WERI-Rb-1 (cell line): ENCODE measurements around the gene KIF5C.

Source experiments
- DNase-seq: peaks from one replicate; pipeline ENCODE4 v3.0.0-alpha.2; 2020
- H3K27ac ChIP-seq: fragments of 250-450 bp; sonication (Bioruptor Pico); 2 replicates; pipeline ENCODE4 v1.5.1; 2020; ENCODE audit warnings: mild to moderate bottlenecking, moderate library complexity
- H3K27me3 ChIP-seq: fragments of 250-450 bp; sonication (Bioruptor Pico); 2 replicates; pipeline ENCODE4 v1.5.1; 2021; ENCODE audit warnings: mild to moderate bottlenecking, low read depth, moderate library complexity; ENCODE audit not compliant: insufficient read depth, severe bottlenecking
- H3K36me3 ChIP-seq: fragments of 250-450 bp; sonication (Bioruptor Pico); 2 replicates; pipeline ENCODE4 v1.5.1; 2020; ENCODE audit warnings: mild to moderate bottlenecking, moderate library complexity
- H3K4me3 ChIP-seq: 2 replicates; pipeline ENCODE4 v1.5.1; 2011; ENCODE audit warnings: low read depth, mild to moderate bottlenecking, control low read depth, low read length
- H3K9me3 ChIP-seq: fragments of 250-450 bp; sonication (Bioruptor Pico); 2 replicates; pipeline ENCODE4 v1.5.1; 2021; ENCODE audit warnings: mild to moderate bottlenecking, moderate library complexity; ENCODE audit not compliant: severe bottlenecking
- CTCF ChIP-seq: IDR thresholded peaks from 2 replicates; pipeline ENCODE4 v1.5.1; 2011; ENCODE audit warnings: low read depth, mild to moderate bottlenecking, control low read depth, inconsistent platforms, low read length

KIF5C gene

GRCh38 chr2:148874868-148875341 is at the start of gene KIF5C:
Gene KIF5C, plus strand, starts transcription at chr2:148875227. Its CDS starts 391 bp downstream, at chr2:148875618.
- DNase-seq = peak; percentile 90
- no peaks in the 10 kb centered on the region for H3K36me3 ChIP-seq
- no peak for TF ChIP-seq CTCF
- peaks cover 25% of the 10 kb centered on the region for H3K27me3 ChIP-seq
- no peak within 1 kb of the TSS for H3K27ac ChIP-seq
- peaks cover 5% of the 10 kb centered on the region for H3K9me3 ChIP-seq
- H3K4me3 ChIP-seq = peak within 1 kb of the TSS; percentile 43

GRCh38 chr2:148826791-148827190 is 48.2 kb upstream of the KIF5C start:
- no peak for TF ChIP-seq CTCF
- no peak for DNase-seq
- H3K4me3 ChIP-seq = no peak overlapping the region
- no peak overlapping the region for H3K27ac ChIP-seq
- no peaks in the 10 kb centered on the region for H3K36me3 ChIP-seq
- peaks cover 15% of the 10 kb centered on the region for H3K27me3 ChIP-seq
- peaks cover 2% of the 10 kb centered on the region for H3K9me3 ChIP-seq

GRCh38 chr2:148828941-148829340 is 46.1 kb upstream of the KIF5C start:
- TF ChIP-seq CTCF = no peak
- Histone ChIP-seq H3K27me3 (peaks cover 15% of the 10 kb centered on the region), H3K36me3 (no peaks in the 10 kb centered on the region), H3K27ac (no peak overlapping the region), H3K9me3 (peaks cover 2% of the 10 kb centered on the region), H3K4me3 (no peak overlapping the region)
- DNase-seq = no peak

GRCh38 chr2:148829618-148830017 is 45.4 kb upstream of the KIF5C start:
- DNase-seq = peak; percentile 66
- Histone ChIP-seq H3K4me3 (no peak overlapping the region), H3K27ac (no peak overlapping the region), H3K36me3 (no peaks in the 10 kb centered on the region), H3K9me3 (peaks cover 2% of the 10 kb centered on the region), H3K27me3 (peaks cover 17% of the 10 kb centered on the region)
- 0 out of 2 replicates have a peak, but pooled peaks have one; percentile 21 for TF ChIP-seq CTCF

GRCh38 chr2:148832637-148833036 is 42.4 kb upstream of the KIF5C start:
- H3K9me3 ChIP-seq = no peaks in the 10 kb centered on the region
- peaks cover 19% of the 10 kb centered on the region for H3K27me3 ChIP-seq
- no peak for TF ChIP-seq CTCF
- H3K36me3 ChIP-seq = no peaks in the 10 kb centered on the region
- H3K4me3 ChIP-seq = no peak overlapping the region
- no peak overlapping the region for H3K27ac ChIP-seq
- no peak for DNase-seq

GRCh38 chr2:148842050-148842449 is 33.0 kb upstream of the KIF5C start:
- no peak for DNase-seq
- H3K36me3 ChIP-seq = no peaks in the 10 kb centered on the region
- no peak overlapping the region for H3K4me3 ChIP-seq
- TF ChIP-seq CTCF = no peak
- no peaks in the 10 kb centered on the region for H3K9me3 ChIP-seq
- peaks cover 2% of the 10 kb centered on the region for H3K27me3 ChIP-seq
- no peak overlapping the region for H3K27ac ChIP-seq
